RKO (cell line): ENCODE data around the gene DLG1.

ENCODE experiments used
- DNase-seq: peaks from one replicate; pipeline ENCODE4 v3.0.0-alpha.2; 2016; ENCODE audit warnings: low spot score

DLG1 gene

DNA sequence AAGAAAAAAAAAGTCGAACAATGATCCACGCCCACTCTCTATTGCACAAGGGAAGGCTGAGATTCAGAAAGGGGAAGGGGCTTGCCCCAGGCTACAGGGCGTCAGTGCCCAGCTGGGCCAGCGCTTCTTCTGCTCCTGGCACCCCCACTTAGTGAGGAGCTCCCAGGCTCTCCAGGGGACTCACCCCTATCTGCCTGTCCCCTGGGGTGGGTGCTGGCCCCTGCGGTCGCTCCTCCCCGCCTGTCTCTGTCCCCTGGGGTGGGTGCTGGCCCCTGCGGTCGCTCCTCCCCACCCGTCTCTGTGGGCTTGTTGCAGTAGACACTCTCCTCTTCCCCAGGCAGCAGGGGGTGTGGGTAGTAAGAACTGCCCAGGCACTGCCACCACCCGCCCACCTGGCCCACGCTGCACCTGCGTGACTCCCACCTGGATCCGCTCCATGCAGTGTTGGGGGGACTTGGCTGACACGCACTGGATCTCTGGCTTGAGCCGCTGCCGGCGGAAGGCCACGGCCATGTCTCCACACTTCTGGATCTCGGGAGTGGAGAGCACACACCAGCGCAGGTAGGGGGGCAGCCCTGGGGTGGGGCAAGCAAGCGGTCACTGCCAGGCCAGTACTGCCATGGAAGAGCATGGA is 283.4 kb downstream of the DLG1 start:
- no peak for DNase-seq

DNA sequence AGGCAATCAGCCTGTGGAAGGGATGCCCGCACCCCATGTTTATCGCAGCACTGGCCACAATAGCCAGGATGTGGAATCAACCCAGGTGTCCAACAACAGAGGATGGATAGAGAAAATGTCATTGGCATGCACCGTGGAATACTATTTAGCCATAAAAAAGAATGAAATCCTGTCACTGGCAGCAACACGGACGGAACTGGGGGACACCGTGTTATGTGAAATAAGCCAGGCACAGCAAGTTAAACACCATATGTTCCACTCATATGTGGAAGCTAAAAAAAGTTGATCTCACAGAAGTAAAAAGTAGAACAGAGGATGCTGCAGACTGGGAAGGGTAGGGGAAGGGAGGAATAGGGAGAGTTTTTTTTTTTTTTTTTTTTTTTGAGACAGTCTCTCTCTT is 284.4 kb downstream of the DLG1 start:
- no peak for DNase-seq

DNA sequence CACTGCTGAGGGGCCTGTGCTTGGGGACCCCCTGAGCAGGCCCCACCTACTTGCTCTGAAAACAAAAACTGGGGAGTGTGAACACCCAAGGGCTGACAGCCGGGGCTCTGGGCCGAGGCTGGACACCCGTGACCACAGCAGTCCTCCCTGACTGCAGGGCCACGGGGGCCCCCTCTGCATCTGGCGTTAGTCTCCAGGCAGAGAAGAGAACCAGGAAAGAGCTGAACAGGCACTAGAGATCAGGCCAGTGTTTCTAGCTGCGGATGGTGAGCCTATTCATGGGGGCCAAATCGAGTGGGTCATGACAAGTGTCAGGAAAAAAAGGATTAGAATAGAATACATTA is 285.9 kb downstream of the DLG1 start:
- no peak for DNase-seq

DNA sequence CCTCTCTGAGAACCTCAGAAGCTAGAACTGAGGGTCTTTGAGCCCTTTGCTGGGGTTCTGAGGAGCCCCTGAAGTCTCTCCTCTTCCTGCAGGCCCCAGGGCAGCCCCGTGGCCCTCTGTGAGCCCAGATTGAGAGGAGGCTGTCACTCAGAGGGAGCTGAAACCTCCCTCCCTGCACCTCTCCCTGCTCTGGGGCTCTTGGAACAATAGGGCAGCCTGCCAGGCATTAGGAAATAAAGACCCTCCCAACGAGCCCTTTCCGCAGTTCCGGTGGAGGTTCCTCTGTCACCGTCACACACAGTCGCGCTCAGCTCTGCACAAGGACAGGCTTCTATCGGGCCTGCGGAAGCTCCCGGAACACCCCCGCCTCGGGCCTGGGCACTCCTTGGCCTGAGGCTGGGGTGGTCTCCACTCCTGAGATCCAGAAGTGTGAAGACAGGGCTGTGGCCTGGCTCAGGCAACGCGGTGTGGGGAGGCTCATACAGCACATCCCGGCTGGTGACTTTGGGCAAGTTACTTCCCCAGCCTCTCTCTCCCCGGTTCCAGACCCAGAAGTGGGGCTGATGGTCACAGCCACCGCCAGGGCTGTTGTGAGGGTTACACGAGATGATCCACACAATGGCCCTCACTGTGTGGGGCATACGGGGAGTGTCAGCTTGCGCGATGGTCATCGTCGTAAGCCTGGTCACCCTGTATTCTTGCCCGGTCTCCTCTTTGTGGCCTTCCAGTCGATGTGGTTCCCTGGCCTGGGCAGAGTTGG is 286.5 kb downstream of the DLG1 start:
- DNase-seq = no peak

DNA sequence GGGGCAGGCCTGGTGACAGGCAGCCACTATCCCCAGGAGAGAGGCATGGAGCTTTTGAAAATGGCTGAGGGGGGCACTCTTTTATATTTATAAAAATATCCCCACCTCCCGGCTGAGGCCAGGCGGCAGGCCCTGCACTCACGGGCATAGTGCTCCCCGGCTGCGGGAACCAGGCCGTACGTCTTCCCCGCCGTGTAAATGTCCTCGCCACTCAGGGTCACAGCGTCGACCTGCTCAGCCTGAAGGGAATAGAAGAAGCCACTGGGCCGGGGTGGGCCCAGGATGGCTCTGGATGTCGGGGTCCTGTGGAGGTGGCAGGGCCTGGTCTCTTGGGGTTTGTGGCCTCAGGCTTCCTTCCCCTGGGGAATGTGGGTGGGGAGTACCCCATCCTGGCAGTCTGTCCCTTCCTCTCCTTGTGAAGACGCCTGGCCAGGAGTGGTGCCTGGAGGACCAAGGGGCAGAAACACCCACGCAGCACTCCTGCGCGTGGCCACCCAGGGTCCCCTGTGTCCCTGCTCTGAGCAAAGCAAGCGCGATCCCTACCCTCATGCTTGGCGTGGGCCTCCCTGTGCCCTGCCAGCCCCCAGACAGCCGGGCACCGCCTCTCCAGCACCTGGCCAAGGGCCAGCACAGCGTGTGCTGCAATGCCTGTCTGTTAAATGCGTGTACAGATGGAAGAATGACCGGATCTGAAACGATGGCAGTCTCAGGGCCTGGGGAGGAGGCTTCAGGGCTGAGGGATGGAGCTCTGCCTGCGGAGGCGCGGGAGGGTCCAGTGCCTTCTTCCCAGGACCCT is 287.7 kb downstream of the DLG1 start:
- no peak for DNase-seq

DNA sequence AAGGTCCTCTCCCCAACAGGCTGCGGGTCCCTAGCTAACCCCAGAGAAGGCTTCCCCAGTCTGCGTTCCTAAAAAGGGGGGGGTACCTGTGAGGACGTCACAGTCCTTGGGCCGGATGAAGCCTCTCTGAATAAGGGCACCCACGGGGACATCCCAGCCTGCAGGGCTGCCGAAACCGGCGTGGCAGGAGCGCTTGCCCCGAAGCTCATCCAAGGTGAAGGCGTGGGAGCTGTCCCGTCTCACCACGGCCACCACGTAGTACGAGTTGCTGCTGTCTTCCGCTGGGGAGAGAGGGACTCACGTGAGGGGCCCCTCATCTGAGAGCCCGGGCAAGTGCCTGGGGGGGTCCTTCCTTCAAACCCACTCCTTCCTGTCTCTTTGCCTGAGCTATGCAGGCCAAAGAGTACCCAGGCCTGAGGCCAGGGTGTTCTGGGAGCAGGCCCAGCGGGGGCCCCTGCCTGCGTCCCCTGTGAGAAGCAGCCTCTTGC is 288.8 kb downstream of the DLG1 start:
- DNase-seq = no peak

DNA sequence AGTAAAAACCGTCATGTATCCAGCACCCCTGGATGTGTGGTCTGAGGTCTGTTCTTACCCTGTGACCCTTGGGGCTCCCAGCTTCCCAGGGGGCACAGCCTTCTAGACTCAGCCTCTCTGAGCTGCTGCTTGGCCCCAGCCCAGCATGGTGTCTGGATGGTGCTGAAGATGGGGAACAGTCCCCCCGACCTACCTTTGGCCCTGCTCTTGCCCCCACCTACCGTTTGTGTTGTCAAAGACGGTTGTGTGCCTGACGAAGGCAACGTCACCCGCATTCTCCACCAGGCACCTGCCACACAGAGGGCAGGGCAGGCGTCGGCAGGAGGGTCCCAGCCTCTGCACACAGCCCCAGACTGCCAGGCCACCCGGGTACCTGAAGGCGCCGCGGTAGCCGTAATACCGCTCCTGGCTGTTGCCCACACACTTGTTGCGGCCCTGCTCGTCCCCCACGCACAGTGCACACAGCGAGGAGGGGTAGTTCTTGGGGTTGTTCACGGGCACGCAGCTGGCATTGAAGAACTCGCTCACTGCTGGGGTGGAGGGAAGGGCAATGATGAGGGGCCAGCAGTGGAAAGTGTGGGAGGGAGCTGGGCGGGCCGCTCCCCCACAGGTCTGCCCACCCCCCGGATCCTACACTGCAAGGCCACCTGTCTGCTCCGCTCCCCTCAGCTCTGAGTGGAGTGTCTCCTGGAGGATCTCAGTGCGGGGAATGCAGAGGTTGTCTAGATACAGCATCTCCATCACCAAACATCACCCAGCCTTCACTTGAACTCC is 289.8 kb downstream of the DLG1 start:
- DNase-seq = no peak

DNA sequence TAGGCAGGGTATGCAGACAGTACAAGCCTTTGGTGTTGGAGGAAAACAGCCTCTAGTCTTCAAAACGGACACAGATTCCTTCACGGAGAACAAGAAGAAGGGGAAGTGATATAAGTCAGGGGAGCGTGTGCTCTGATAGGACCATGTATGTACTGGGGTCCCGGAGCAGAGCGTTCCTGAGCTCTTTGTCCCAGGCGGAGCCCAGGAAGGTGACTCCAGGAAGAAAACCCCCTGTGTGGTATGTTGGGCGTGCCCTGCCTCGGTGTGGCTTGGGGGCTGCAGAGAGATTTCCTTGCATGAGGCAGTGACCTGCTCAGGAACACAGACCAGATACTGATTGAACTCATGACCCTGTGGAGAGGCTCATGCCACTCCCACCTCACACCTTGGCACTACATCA is 290.5 kb downstream of the DLG1 start:
- no peak for DNase-seq

DNA sequence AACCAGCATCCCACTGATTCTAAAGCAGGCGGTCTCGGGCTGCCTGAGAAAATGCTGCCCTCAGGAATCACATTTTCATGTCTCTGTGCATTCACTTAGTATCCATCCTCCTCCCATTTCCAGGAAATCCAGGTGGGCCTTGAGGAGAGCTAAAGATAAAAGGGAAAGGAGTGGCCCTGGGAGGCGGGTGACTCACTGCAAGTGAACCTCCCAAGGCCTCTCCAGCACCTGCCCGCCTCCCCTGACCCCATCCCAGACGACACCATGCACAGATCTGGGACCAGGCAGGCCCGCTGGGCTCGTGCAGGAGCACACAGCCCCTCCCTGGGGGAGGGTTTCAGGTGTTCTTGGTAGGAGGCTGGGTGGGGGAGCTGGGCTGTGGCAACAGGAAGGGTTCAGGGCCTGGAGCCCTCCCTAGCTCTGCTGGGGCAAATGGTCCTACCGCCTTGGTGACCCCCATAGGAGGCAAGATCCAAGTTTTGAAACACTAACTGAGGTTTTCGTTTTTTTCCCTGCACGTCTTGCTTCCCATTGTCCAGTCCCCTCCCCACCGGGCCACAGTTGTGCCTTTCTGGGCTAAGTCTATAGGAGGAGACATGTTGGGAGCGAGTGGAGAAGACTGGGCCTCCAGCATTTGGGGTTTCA is 291.0 kb downstream of the DLG1 start:
- DNase-seq = no peak

DNA sequence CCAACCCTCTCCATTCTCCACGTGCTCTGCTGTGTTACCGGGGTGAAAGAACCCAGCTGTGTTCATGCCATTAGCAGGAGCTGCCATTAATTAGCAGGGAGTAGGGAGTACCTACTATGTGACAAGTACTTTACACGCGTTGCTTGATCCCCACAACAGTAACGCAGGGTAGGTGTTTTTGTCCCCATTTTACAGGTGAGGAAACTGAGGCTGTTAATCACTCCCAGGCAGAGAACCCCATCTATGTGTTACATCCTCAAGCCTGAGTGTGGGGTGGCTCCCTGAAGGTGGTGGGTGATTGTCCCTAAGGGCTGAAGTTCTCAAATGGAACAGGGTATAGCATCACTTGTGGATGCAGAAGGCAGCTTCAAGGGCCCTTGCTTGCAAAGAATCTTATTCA is 291.6 kb downstream of the DLG1 start:
- no peak for DNase-seq

DNA sequence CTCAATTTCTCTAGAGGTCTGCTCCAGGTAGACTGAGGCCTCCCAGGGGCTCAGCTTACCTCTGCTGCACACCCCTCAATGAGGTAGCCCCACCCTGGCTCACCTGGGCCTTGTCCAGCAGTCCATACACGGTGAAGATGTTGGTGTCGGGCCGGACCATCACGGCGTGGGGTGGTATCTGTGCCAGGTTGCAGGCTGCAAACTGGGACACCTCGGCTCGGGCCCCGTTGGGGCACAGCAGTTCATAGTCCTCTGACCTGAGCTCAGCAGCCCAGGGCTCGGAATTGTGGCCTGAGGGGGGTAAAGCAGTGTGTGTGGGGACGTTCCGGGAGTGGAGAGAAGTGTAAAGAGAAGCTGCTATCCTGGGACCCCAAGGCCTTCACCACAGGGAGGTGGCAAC is 292.0 kb downstream of the DLG1 start:
- DNase-seq = no peak

DNA sequence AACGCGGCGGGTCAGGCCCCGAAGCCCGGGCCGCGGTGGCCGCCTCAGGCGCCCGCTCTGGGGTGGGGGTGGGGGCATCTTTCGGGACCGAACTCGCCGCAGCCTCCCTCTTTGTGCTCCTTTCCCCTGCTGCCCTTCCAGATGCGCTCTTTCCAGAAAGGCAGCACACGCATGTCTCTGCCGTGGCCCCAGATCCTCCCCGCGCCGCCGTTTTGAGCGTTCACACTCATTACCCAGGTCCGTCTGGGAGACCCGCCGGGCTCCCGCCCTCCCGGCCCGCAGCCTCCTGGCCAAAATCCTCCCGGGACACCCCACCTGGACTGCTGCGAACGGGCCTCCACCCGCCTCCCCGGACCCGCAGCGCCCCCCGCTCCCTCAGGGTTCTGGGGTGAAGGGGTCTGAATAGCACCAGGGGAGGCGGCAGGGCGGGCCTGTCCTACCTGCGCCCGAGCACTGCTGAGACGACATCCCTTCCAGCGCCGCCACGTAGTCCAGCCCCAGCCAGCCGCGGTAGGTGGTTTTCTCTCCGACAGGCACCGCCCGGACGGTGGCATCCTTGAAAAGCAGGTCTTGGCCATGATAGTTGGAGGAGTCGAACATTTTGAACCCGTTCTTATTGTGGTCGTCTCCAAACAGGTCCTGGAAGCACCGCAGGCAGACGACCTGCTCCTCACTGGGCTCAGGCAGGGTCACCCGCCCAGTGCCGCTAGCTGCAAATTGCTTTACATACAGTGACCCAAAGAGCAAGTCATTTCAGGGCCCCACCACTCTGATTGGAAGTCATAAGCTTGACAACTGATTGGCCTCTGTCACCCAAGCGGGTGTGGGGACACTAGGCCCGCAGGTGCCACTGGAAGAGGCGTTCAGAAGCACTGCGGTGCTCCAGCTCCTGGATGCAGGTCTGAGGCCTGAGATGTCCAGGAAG is 294.7 kb downstream of the DLG1 start:
- peak; percentile 42 for DNase-seq

DNA sequence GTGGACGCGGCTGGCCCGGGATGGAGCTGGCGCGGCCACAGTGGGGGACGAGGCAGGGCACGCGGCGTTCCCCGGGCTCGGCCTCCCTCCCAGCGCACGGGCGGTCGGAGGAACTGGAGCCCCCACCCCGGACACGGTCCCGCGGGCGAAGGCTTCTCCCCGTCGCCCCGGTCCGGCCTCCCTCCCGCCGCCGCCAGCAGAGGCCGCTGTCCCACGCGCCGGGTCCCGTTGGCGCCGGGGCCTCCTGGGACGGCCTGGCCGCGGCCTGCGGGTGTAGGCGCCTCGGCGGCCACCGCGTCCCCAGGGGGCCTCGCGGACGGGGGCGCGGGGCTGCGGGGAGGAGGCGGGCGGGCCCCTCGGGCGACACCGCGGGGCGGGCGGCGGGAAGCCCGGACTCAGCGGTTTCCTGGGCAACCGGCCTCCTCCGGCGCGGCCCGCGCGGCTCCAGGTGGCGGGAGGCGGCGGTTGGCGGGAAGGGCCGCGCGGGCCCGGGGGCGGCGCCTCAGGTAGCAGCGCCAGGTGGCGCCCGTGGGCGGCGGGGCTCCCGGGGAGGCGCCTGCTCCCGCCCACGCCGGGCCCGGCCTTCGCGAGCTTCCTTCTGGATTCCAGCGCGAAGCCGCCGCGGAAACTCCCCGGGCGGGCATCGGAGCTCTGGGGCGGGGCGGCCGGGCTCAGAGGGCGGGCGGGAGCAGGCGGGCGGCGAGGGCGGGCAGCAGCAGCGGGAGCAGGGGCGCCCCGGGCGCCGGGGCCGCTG is 295.5 kb downstream of the DLG1 start:
- peak; percentile 80 for DNase-seq

DNA sequence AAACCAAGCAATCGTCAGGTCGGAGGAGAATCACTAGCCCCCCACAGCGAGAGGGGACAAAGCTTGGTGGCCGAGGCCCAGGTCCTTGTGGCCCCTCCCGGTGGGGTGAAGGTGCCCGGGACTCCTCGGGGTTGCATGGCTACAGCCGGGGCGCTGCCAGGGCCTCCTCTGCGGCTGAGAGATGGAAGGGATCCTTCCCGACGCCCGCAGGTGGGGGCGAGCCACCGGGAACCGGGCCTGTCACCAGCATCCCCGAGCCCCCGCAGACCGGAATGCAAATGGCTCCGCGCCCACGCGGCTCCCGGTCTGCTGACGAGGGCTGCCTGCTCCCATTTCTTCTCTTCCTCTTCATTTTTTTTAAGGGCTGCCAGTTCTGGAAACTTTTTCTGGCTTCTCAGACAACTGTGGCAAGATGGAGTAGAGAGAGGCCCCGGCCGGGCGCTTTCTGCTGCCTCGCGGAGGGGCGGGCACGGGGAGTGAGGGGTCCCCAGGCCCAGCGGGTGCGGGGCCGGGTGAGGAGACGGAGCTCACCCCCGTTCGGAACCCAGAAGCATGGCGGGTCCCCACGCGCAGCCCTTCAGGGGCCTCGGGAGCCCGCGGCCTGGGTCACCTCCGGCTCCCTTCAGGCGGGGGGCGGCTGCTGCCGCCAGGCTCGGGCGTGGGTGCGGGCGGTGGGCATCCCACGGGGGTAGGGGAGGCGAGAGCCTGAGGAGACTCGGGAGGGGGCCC is 296.3 kb downstream of the DLG1 start:
- DNase-seq = no peak

DNA sequence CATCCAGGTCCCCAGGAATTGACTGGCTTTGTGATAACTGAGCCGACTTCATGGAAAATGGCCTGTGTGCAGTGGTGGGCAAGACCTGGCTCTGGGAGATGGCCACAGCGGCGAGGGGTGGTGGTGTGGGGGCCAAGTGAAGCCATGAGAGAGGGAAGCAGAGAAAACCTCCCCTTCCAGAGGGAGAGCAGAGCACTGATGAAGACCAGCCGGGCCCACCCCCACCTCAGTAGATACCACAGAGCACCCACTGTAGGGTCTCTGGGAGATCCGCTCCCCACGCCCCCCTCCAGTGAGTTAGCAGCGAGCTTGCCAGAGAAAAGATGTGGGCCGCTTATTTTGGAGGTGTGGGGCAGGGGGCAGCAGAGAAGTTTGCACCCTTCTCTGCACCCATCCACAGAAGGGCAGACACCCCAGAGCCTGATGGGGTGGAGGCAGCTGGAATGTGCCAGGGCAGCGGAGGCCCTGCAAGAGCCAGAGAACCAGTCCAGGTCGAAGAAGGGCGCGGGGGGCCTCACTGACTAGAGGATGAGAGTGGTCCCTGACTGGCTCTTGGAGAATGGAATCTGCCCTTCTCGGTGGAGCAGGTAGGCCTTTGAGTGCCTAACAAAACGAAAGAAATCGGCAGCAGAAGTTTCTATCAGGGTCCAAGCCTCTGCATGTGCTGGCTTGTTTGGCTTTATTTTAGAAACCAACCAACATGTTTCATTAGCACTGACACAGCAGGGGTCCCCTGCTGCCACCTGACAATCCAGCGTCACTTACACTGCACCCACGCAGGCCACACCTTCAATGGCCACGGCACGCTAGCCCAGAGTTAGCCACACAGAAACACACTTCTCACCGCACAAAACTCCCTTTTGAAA is 297.1 kb downstream of the DLG1 start:
- DNase-seq = no peak

DNA sequence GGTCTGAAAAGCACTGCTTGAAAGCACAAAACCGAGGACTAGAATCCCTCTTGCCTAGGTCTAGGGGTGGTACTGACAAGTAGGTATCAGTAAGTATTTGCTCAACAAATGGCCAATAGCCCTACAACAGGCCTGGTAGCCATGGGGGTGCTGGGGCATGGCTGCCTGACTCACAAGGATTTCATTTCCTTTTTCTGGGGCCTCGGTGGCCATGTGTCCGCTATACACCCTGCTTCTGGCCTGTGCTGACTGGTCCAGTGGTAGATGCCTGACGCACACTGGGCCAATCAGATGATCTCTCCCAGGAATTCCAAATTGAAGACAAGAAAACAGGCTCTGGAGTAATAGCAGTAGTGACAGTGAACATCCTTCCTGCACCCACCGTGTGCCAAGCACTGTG is 298.2 kb downstream of the DLG1 start:
- DNase-seq = peak; percentile 65

DNA sequence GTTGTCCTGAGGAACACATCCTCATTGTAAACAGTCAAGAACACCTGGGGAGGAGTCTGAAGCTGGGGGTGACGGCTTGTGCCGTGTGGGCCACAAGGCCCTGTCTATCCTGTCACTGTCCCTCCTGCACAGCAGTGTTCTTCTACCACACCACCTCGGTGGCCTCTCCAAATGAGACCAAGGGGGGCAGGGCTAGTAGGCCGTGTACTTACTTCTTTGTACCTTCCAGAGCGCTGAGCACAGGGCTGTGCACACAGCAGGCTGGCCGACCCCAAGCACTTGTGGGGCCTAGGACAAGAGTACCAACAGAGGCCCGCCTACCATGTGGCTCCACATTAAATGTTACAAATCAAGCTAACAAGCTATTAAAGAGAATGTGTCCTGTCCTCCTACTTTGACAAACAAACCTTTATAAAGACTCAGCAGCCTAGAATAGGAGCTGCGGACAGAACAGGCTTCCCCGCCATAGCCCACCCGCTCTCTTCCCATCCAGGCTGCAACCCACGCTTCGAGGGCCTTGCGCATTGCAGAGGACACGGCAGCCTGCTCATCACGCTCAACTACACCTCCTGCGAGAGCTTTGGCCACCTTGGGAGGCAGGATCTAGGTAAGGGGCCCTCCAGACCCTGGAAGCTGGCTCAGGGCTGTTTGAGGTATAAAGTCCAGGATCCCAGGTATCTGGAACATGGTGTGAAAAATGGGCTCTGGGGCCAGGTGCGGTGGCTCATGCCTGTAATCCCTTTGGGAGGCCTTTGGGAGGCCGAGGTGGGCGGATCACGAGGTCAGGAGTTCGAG is 299.2 kb downstream of the DLG1 start:
- DNase-seq = no peak
